ENCODE data around the gene TMEM52. TPM values are rescaled to one million over a fixed set of nuclear protein-coding genes. Genes with fewer than 3 reads are reported as not detected.

Gene TMEM52
- total and polyA plus RNA-seq, 2 of the 13 experiments (the other 11 are each of a cell fraction or from before 2014, with no cell fraction given) = 13.2 to 18.7 TPM

DNA sequence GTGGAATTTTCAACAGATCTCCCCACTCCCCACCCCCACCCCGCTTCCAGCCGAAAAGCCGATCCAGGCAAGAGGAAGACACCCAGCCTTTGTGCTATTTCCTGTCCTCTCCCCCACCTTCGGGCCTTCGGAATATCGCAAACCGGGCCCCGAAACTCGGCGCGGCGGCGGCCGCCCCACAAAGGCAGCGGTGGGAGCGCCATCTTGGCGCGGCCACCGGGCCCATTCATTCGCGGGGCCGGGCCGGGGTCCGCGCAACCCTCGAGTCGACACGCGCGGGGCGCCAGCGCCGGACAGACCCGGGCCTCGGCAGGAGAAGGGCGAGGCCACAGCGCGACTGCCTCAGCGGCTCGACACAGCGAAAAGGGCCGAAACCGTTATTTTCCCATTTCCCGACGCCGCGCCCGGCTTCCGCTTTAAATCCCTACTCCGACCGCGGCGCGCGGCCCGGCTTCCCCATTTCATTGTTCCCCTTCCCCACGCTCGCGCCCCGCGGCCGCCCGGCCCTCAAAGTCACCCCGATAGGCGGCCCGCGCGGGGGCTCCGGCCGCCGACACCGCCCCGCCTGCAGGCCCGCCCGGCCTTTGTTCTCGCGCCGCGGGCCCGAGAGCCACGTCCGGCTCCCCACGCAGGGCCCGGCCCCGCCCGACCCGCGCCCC, 29.1 kb downstream of the TMEM52 start (continued):
- TF ChIP-seq IRF9 (CRISPR knock-in tag; IDR thresholded peaks at IDR 0.05; ENCODE audit: borderline replicate concordance) (peak; percentile 58; the same call in 1 of the 2 replicates), ZNF687 (CRISPR knock-in tag; IDR thresholded peaks at IDR 0.05) (peak; percentile 63), HOXA5 (CRISPR knock-in tag; IDR thresholded peaks at IDR 0.05) (0 out of 2 replicates have a peak, but pooled peaks have one; percentile 21), ZBTB21 (CRISPR knock-in tag; IDR thresholded peaks at IDR 0.05) (no peak), HES4 (CRISPR knock-in tag; IDR thresholded peaks at IDR 0.05; ENCODE audit: borderline replicate concordance) (0 out of 2 replicates have a peak, but pooled peaks have one; percentile 18), ZNF777 (CRISPR knock-in tag; IDR thresholded peaks at IDR 0.05) (peak; percentile 61), BHLHE40 (IDR thresholded peaks at IDR 0.05; ENCODE audit: low read length) (no peak), TRIM24 (CRISPR knock-in tag; IDR thresholded peaks at IDR 0.05) (no peak), RFX5 (IDR thresholded peaks at IDR 0.05; ENCODE audit: low read depth, low read length) (no peak), DDIT3 (CRISPR knock-in tag; IDR thresholded peaks at IDR 0.05) (no peak), JARID2 (CRISPR knock-in tag; IDR thresholded peaks at IDR 0.05; ENCODE audit: insufficient replicate concordance) (no peak), KMT2A (CRISPR knock-in tag; IDR thresholded peaks at IDR 0.05) (0 out of 2 replicates have a peak, but pooled peaks have one; percentile 19), CBX1 (IDR thresholded peaks at IDR 0.05; ENCODE audit: low read depth) (no peak), TOE1 (CRISPR knock-in tag; IDR thresholded peaks at IDR 0.05) (no peak), YY1 (IDR thresholded peaks at IDR 0.05; ENCODE audit: insufficient read depth, insufficient replicate concordance, low read depth, low read length) (peak; percentile 91), ZFAT (CRISPR knock-in tag; conservative IDR thresholded peaks at IDR 0.05) (no peak), ZNF564 (CRISPR knock-in tag; IDR thresholded peaks at IDR 0.05) (0 out of 2 replicates have a peak, but pooled peaks have one; percentile 43), NFKB2 (CRISPR knock-in tag; IDR thresholded peaks at IDR 0.05; ENCODE audit: borderline replicate concordance) (peak; percentile 47; the same call in 1 of the 2 replicates), MTA1 (CRISPR knock-in tag; IDR thresholded peaks at IDR 0.05; ENCODE audit: borderline replicate concordance) (no peak), ZNF773 (CRISPR knock-in tag; IDR thresholded peaks at IDR 0.05; ENCODE audit: borderline replicate concordance) (peak; percentile 30; the same call in 1 of the 2 replicates), NPAS2 (CRISPR knock-in tag; IDR thresholded peaks at IDR 0.05; ENCODE audit: borderline replicate concordance) (no peak), SPEN (CRISPR knock-in tag; IDR thresholded peaks at IDR 0.05; ENCODE audit: low read depth) (no peak)
- TF ChIP-seq, protein P1, sequence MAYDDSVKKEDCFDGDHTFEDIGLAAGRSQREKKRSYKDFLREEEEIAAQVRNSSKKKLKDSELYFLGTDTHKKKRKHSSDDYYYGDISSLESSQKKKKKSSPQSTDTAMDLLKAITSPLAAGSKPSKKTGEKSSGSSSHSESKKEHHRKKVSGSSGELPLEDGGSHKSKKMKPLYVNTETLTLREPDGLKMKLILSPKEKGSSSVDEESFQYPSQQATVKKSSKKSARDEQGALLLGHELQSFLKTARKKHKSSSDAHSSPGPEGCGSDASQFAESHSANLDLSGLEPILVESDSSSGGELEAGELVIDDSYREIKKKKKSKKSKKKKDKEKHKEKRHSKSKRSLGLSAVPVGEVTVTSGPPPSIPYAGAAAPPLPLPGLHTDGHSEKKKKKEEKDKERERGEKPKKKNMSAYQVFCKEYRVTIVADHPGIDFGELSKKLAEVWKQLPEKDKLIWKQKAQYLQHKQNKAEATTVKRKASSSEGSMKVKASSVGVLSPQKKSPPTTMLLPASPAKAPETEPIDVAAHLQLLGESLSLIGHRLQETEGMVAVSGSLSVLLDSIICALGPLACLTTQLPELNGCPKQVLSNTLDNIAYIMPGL (CRISPR knock-in tag; IDR thresholded peaks at IDR 0.05; ENCODE audit: borderline replicate concordance in 1 of 2, low read depth in 1 of 2) = peak in 1 of 2 experiments; percentile 63; a peak in 2 of 4 replicates
